MM.1S (cell line): ENCODE measurements around the gene MBOAT1.

Source experiments
- DNase-seq: peaks from one replicate; pipeline ENCODE4 v3.0.0-alpha.2; 2015
- H2AFZ ChIP-seq: fragments of 300-600 bp; sonication (generic); 2 replicates; pipeline ENCODE4 v1.6.0; 2016; ENCODE audit warnings: antibody characterized with exemption, low read length
- H3F3A ChIP-seq: fragments of 300-600 bp; sonication (generic); 2 replicates; pipeline ENCODE4 v1.6.1; 2016; ENCODE audit warnings: mild to moderate bottlenecking, antibody characterized with exemption, low read length, moderate library complexity, mixed read lengths; ENCODE audit not compliant: insufficient read depth
- H3K27ac ChIP-seq: fragments of 300-600 bp; sonication (generic); 2 replicates; pipeline ENCODE4 v1.5.1; 2016; ENCODE audit warnings: mild to moderate bottlenecking, low read length
- H3K27me3 ChIP-seq: fragments of 300-600 bp; sonication (generic); replicated peaks from 2 replicates; pipeline ENCODE4 v1.6.0; 2016; ENCODE audit warnings: low read length; ENCODE audit not compliant: insufficient read depth
- H3K36me3 ChIP-seq: fragments of 300-600 bp; sonication (generic); replicated peaks from 2 replicates; pipeline ENCODE4 v1.6.1; 2016; ENCODE audit warnings: mild to moderate bottlenecking, low read length, mixed read lengths; ENCODE audit not compliant: insufficient read depth
- H3K4me1 ChIP-seq: fragments of 300-600 bp; sonication (generic); 2 replicates; pipeline ENCODE4 v1.6.1; 2016; ENCODE audit warnings: low read length, mixed read lengths
- H3K4me2 ChIP-seq: fragments of 300-600 bp; sonication (generic); 2 replicates; pipeline ENCODE4 v1.6.0; 2016; ENCODE audit warnings: low read depth, low read length
- H3K4me3 ChIP-seq: fragments of 300-600 bp; sonication (generic); 2 replicates; pipeline ENCODE4 v1.5.1; 2016; ENCODE audit warnings: low read length, mixed read lengths
- H3K79me2 ChIP-seq: fragments of 300-600 bp; sonication (generic); 2 replicates; pipeline ENCODE4 v1.6.1; 2016; ENCODE audit warnings: mixed run types, low read length, mixed read lengths
- H3K9ac ChIP-seq: fragments of 300-600 bp; sonication (generic); 2 replicates; pipeline ENCODE4 v1.6.1; 2016; ENCODE audit warnings: low read length, mixed read lengths
- H3K9me2 ChIP-seq: fragments of 300-600 bp; sonication (generic); replicated peaks from 2 replicates; pipeline ENCODE4 v1.6.1; 2016; ENCODE audit warnings: mild to moderate bottlenecking, low read length, mixed read lengths; ENCODE audit not compliant: insufficient read depth
- H3K9me3 ChIP-seq: fragments of 300-600 bp; sonication (generic); replicated peaks from 2 replicates; pipeline ENCODE4 v1.6.1; 2016; ENCODE audit warnings: mild to moderate bottlenecking, low read length, mixed read lengths; ENCODE audit not compliant: insufficient read depth
- H4K20me1 ChIP-seq: fragments of 300-600 bp; sonication (generic); 2 replicates; pipeline ENCODE4 v1.6.1; 2016; ENCODE audit warnings: mild to moderate bottlenecking, low read length, moderate library complexity, mixed read lengths; ENCODE audit not compliant: insufficient read depth
- EZH2 ChIP-seq: fragments of 300-600 bp; sonication (generic); optimal IDR thresholded peaks from 2 replicates; pipeline ENCODE3; 2017; ENCODE audit warnings: low read depth, mild to moderate bottlenecking, antibody characterized with exemption, low read length, mixed read lengths
- EZH2phosphoT487 ChIP-seq: fragments of 300-600 bp; sonication (generic); IDR thresholded peaks from 2 replicates; pipeline ENCODE4 v1.6.1; 2018; ENCODE audit warnings: antibody characterized with exemption, low read length
- TF ChIP-seq, protein P1 (sequence below): fragments of 300-600 bp; sonication (generic); IDR thresholded peaks from 2 replicates; pipeline ENCODE4 v1.5.1; 2016; ENCODE audit warnings: antibody characterized with exemption, low read length, mixed read lengths

The MBOAT1 gene

DNA sequence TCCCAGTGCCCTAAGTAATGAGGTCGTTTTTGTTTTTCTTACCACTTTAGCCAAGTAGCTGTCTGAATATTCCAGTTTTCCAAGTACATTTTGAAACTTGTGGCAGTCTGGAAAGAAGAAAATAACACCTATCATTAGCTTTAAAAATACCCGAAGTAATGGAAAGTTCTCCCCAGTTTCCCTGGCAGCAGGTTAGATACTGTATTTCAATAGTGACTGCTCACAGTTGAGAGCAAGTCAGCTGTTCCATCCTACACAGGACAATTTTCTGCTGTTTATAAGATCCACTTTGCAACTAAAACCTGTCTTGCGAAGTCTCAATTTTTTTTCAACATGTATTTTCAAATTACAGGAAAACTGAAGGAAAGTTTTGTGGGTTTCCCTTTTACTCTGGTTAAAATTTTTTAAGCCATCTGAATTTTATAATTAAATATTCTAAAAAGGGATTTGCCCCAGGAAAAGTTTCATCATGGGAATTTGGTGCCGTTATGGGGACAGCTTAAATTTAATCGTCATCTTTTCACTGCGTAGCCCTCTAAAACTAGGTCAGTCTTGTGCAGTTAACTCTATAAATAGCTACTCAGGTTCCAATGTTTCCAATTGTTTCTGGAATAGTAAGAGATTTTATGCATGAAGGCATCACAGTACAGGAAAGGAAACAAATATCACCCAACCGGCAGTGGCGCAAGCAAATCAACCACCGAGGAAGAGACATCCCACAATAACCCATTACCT, 96.9 kb downstream of the MBOAT1 start:
- Histone ChIP-seq H3K4me2 (no peak overlapping the region), H3K9ac (no peak overlapping the region), H3K27ac (no peak overlapping the region), H3K4me1 (no peaks in the 10 kb centered on the region), H4K20me1 (no peaks in the 10 kb centered on the region), H3F3A (no peaks in the 10 kb centered on the region), H3K27me3 (no peaks in the 10 kb centered on the region), H3K9me2 (no peaks in the 10 kb centered on the region), H2AFZ (no peak overlapping the region), H3K9me3 (no peaks in the 10 kb centered on the region), H3K79me2 (no peaks in the 10 kb centered on the region), H3K36me3 (peaks cover 6% of the 10 kb centered on the region; the same call in 1 of the 2 replicates), H3K4me3 (no peak overlapping the region)
- no peak for DNase-seq
- TF ChIP-seq EZH2phosphoT487 (no peak), EZH2 (no peak)
- TF ChIP-seq, protein P1, sequence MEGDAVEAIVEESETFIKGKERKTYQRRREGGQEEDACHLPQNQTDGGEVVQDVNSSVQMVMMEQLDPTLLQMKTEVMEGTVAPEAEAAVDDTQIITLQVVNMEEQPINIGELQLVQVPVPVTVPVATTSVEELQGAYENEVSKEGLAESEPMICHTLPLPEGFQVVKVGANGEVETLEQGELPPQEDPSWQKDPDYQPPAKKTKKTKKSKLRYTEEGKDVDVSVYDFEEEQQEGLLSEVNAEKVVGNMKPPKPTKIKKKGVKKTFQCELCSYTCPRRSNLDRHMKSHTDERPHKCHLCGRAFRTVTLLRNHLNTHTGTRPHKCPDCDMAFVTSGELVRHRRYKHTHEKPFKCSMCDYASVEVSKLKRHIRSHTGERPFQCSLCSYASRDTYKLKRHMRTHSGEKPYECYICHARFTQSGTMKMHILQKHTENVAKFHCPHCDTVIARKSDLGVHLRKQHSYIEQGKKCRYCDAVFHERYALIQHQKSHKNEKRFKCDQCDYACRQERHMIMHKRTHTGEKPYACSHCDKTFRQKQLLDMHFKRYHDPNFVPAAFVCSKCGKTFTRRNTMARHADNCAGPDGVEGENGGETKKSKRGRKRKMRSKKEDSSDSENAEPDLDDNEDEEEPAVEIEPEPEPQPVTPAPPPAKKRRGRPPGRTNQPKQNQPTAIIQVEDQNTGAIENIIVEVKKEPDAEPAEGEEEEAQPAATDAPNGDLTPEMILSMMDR: no peak

DNA sequence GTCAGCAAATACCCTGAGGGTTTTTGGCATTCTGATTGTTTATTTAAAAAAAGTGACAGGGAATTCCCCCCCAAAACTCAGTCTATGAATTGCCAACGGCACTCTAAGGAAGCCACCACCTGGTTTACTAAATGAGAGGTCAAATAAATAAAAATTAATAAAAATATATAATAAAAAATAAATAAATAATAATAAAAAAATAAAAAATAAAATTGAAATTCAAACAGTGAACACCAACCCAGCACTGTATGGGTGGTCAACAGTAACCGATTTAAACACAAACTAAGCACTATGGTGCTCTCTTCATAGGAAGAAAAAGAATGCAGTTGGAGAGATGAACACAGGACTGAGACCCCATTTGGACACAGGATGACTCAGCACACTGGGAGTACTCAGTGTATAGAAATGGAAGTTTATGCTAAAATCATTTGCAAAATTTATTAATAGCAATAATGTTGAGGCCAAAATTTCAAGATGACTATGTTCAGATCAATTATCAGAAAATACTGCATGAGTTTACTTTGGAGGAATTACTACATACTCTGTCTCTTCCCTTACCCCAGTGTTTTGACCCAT, 98.5 kb downstream of the MBOAT1 start:
- Histone ChIP-seq H3K4me1 (no peaks in the 10 kb centered on the region), H3K36me3 (peaks cover 6% of the 10 kb centered on the region; the same call in 1 of the 2 replicates), H4K20me1 (no peaks in the 10 kb centered on the region), H3K9ac (no peak overlapping the region), H3K27ac (no peak overlapping the region), H3K9me2 (no peaks in the 10 kb centered on the region), H3F3A (no peaks in the 10 kb centered on the region), H3K4me3 (no peak overlapping the region), H2AFZ (no peak overlapping the region), H3K4me2 (no peak overlapping the region), H3K79me2 (no peaks in the 10 kb centered on the region), H3K27me3 (no peaks in the 10 kb centered on the region), H3K9me3 (no peaks in the 10 kb centered on the region)
- TF ChIP-seq EZH2phosphoT487 (no peak), EZH2 (no peak)
- TF ChIP-seq, protein P1: no peak
- DNase-seq: no peak

DNA sequence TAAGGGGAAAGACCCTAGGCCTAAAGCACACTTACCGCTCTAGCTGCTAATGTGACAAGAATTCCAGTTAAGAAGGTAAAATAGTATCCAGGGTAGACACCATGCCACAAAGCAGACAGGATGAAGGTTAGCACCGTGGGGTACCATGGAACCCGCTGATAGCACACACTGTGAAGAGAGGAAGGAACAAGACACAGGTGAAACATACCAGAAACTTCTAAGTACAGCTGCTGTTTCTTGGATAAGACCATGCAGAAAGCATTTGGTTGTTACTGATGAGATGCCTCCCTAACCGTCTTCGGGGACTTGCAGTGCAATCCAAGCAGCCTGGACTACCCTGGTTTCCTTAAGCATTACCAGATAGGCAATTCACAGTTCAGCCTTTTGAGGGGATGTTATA, 99.4 kb downstream of the MBOAT1 start:
- H3K4me3 ChIP-seq: no peak overlapping the region
- no peaks in the 10 kb centered on the region for H3K79me2 ChIP-seq
- H3K4me2 ChIP-seq: no peak overlapping the region
- no peaks in the 10 kb centered on the region for H3K9me2 ChIP-seq
- no peak for TF ChIP-seq EZH2phosphoT487
- TF ChIP-seq EZH2: no peak
- TF ChIP-seq, protein P1: no peak
- H3F3A ChIP-seq: no peaks in the 10 kb centered on the region
- no peak overlapping the region for H3K27ac ChIP-seq
- H3K27me3 ChIP-seq: no peaks in the 10 kb centered on the region
- H4K20me1 ChIP-seq: no peaks in the 10 kb centered on the region
- DNase-seq: no peak
- H2AFZ ChIP-seq: no peak overlapping the region
- peaks cover 3% of the 10 kb centered on the region; the same call in 1 of the 2 replicates for H3K36me3 ChIP-seq
- no peak overlapping the region for H3K9ac ChIP-seq
- H3K9me3 ChIP-seq: no peaks in the 10 kb centered on the region
- no peaks in the 10 kb centered on the region for H3K4me1 ChIP-seq
